ENCODE results near the gene DEFB113.
"Not testable (repeated sequence)": the region's sequence is repeated elsewhere in the genome, so short reads cannot be mapped to it uniquely, and the experiment has no call there.

DEFB113 gene

DNA sequence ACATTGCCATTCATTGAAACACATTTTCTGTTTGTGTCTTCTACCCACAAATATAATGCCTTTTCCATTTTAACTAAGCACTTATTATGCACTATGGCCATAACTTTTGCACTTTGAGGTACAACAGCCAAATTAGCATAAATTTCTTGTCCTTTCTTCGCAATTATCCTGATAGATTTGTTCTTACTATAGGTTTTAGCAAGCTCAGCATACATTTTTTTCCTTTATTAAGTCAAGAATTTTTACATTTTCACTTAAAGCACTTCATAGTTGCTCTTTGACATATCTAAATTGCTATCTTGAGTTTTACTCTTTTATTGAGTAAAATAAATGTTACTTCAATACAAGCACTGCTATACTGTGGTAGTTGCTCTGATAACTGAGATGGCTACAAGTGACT, 11.2 kb downstream of the DEFB113 start:
- DNase-seq (ENCODE audit: low spot score), result no peak
- H3K27ac ChIP-seq, result no peak overlapping the region
- TF ChIP-seq, protein P1, sequence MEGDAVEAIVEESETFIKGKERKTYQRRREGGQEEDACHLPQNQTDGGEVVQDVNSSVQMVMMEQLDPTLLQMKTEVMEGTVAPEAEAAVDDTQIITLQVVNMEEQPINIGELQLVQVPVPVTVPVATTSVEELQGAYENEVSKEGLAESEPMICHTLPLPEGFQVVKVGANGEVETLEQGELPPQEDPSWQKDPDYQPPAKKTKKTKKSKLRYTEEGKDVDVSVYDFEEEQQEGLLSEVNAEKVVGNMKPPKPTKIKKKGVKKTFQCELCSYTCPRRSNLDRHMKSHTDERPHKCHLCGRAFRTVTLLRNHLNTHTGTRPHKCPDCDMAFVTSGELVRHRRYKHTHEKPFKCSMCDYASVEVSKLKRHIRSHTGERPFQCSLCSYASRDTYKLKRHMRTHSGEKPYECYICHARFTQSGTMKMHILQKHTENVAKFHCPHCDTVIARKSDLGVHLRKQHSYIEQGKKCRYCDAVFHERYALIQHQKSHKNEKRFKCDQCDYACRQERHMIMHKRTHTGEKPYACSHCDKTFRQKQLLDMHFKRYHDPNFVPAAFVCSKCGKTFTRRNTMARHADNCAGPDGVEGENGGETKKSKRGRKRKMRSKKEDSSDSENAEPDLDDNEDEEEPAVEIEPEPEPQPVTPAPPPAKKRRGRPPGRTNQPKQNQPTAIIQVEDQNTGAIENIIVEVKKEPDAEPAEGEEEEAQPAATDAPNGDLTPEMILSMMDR (IDR thresholded peaks at IDR 0.05), result no peak
- no peak overlapping the region for H3K4me3 ChIP-seq

DNA sequence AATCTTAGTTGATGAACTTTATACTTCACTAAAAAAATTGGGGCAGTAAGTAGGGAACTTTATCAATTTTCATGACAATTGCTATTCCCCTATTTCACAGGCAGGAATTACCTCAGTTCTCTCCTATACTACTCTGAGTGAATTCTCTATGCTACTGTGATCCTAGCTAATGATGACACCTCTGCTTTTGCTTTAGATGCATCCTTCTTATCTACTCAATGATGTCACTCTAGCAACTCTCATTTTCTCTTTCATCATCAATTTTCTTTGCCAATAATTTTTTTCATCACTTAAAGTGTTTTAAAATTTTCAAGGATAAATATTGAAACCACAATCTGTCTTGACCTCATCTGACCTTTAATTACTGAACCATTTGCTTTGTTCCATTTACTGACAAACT, 13.6 kb downstream of the DEFB113 start:
- DNase-seq (ENCODE audit: low spot score), result no peak
- TF ChIP-seq, protein P1 (IDR thresholded peaks at IDR 0.05), result no peak
- H3K4me3 ChIP-seq, result no peak overlapping the region
- H3K27ac ChIP-seq, result no peak overlapping the region

DNA sequence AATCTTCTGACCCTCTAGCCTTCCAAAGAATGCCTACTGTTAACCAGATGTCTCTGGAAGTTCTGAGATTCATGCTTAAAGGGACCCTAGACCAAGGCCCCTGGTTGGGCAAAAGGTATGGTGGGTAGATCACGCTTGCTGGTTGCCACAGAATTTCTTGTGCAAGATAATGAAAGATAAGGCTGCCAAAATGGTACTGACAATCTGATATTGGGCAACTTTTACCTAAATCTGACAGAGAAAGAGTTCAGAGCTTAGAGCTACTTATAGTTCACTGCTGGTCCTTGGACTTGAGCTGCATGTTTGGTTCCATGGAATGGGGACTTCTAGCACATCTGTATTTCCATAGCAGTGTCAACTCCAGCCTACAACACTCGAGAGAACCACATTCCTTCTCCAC, 17.5 kb downstream of the DEFB113 start:
- H3K4me3 ChIP-seq, result no peak overlapping the region
- no peak for DNase-seq (ENCODE audit: low spot score)
- TF ChIP-seq, protein P1 (IDR thresholded peaks at IDR 0.05), result no peak
- H3K27ac ChIP-seq, result no peak overlapping the region

DNA sequence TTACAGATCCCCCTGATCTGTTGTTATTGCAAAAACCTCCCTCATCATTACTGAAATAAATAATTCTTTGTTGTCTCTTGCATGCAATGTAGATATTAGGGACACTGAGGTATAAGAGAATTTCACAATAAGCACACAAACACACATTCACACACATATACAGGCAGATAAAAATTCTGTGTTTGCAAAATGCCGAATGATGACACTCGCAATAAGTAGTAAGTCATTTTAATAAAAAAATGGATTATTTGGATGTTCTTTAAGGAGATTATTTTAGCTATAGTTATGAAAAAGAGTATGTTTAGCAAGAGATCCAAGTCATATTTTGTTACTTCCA, 19.0 kb downstream of the DEFB113 start:
- H3K27ac ChIP-seq, result no peak overlapping the region
- TF ChIP-seq, protein P1 (IDR thresholded peaks at IDR 0.05), result no peak
- DNase-seq (ENCODE audit: low spot score), result no peak
- no peak overlapping the region for H3K4me3 ChIP-seq

DNA sequence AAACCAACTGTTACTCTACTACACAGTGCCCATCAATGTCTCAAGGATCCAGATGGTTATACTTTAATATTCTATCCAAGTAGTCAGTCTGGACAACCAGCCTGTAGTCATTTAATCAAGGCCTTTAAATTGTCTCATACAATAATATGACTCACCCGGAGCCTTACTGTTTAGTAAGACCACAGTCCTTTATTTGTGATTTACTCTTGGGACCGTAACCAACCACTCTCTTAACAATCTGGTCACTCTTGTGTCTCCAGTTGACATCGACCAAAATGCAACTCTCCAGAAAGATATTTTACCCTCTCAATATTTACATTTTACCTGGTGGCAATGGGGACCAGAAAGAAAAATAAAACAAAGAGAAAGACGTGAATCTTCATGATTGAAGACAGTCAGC, 20.4 kb downstream of the DEFB113 start:
- Histone ChIP-seq H3K27ac (no peak overlapping the region), H3K4me3 (no peak overlapping the region)
- TF ChIP-seq, protein P1 (IDR thresholded peaks at IDR 0.05), result no peak
- DNase-seq (ENCODE audit: low spot score), result no peak

DNA sequence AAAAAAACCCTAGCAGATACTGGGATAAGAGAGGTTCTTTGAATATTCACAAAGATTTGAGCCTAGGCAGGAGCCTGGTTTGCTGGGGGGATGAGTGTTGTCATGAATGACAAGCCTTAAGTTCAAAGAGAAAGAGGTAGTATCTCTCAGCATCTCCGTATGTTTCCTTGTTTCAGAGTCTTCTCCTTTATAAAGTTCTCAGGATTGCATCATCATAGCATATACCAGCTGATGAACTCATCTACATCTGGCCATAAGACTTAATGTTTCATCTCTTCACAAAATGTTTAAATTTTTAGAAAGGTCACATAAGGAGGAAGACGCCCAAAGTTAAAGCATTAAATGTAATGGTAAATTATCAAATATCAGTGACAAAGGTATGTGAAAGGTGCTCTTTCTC, 22.6 kb downstream of the DEFB113 start:
- no peak overlapping the region for H3K27ac ChIP-seq
- DNase-seq (ENCODE audit: low spot score), result no peak
- H3K4me3 ChIP-seq, result no peak overlapping the region
- TF ChIP-seq, protein P1 (IDR thresholded peaks at IDR 0.05), result no peak

DNA sequence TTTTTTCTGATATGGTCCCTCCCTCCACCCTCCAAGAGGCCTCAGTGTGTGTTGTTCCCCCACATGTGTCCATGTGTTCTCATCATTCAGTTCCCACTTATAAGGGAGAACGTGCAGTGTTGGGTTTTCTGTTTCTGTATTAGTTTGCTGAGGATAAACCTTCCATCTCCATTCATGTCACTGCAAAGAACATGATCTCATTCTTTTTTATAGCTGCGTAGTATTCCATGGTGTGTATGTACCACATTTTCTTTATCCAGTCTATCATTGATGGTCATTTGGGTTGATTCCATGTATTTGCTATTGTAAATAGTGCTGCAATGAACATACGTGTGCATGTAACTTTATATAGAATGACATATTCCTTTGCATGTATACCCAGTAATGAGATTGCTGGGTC, 25.4 kb downstream of the DEFB113 start:
- DNase-seq (ENCODE audit: low spot score); H3K4me3 ChIP-seq; H3K27ac ChIP-seq: not testable (repeated sequence)

DNA sequence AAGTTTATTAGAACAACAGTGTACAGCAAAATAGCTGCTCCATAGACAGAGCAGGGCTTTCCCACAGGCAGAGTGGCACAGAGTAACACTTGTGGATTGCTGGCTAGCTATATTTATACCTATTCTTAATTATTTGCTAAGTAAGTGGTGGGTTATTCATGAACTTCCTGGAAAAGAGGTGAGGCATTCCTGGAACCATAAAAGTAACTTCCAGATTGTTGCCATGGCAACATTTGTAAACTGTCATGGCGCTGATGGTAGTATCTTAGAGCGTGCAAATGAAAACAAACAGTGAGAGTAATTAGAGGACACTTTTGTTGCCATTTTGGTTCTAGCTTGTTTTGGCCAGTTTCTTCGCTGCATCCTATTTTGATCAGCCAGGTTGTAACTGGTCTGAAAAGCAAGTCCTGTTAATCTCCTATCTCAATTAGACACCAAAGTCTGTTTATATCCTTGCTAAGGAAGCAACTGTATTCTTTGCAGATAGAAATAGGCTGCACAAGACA, 29.4 kb downstream of the DEFB113 start:
- no peak overlapping the region for H3K27ac ChIP-seq
- no peak for DNase-seq (ENCODE audit: low spot score)
- no peak overlapping the region for H3K4me3 ChIP-seq
- TF ChIP-seq, protein P1 (IDR thresholded peaks at IDR 0.05), result no peak
